ENCODE data around the gene TMEM273. TPM values are rescaled to one million over a fixed set of nuclear protein-coding genes. Genes with fewer than 3 reads are reported as not detected.
A peak's percentile ranks its signal among the peaks of the same experiment; 100 is the strongest.

The TMEM273 gene
- polyA plus RNA-seq, 6 donors from 2014 or later: 1.2 to 7.1 (median 2.6) TPM

GRCh38 chr10:49117376-49118070, 70.7 kb downstream of the TMEM273 start:
- Mint-ChIP-seq H3K9me3 (peaks cover 0 to 4% (median 0%) of the 10 kb centered on the region in 7 donors), H3K4me3 (no peak overlapping the region)

GRCh38 chr10:49116509-49117375, 71.4 kb downstream of the TMEM273 start:
- Mint-ChIP-seq H3K36me3 (no peaks in the 10 kb centered on the region), H3K4me1 (peaks cover 0 to 5% (median 0%) of the 10 kb centered on the region in 3 donors), H3K27me3 (peaks cover 27 to 40% (median 36%) of the 10 kb centered on the region in 3 donors), H3K4me3 (peak overlapping the region in 1 of 8 donors; percentile 51), H3K27ac (no peak overlapping the region), H3K9me3 (peaks cover 0 to 2% (median 0%) of the 10 kb centered on the region in 7 donors)
- DNase-seq (no peak), ATAC-seq (ENCODE audit: low read depth in 2 of 2) (no peak)

More at GRCh38 chr10:49117376-49118070, 70.7 kb downstream of the TMEM273 start:
- Mint-ChIP-seq H3K27ac (peak overlapping the region in 1 of 6 donors; percentile 7), H3K27me3 (peaks cover 30 to 40% (median 36%) of the 10 kb centered on the region in 3 donors), H3K36me3 (no peaks in the 10 kb centered on the region), H3K4me1 (peaks cover 0 to 5% (median 0%) of the 10 kb centered on the region in 3 donors)
- ATAC-seq (ENCODE audit: low read depth in 2 of 2) (no peak), DNase-seq (no peak)

GRCh38 chr10:49115796-49116508, 72.2 kb downstream of the TMEM273 start:
- Mint-ChIP-seq H3K27ac (no peak overlapping the region), H3K4me3 (peak overlapping the region in 4 of 8 donors; percentile 30 to 64 (median 52)), H3K36me3 (no peaks in the 10 kb centered on the region), H3K9me3 (no peaks in the 10 kb centered on the region), H3K4me1 (peaks cover 0 to 5% (median 0%) of the 10 kb centered on the region in 3 donors), H3K27me3 (peaks cover 23 to 38% (median 36%) of the 10 kb centered on the region in 3 donors)
- no peak for DNase-seq
- ATAC-seq (ENCODE audit: low read depth in 2 of 2): no peak

- no peak for DNase-seq
- peaks cover 23 to 38% (median 36%) of the 10 kb centered on the region in 3 donors for H3K27me3 Mint-ChIP-seq
Measured at GRCh38 chr10:49115015-49115795, 73.0 kb downstream of the TMEM273 start, which contains the start of gene VSTM4. Gene VSTM4 (minus strand): TSS chr10:49115522. CDS start chr10:49115485, 37 bp downstream.

GRCh38 chr10:49114718-49115014, 73.5 kb downstream of the TMEM273 start:
- no peaks in the 10 kb centered on the region for H3K9me3 Mint-ChIP-seq
- H3K4me3 Mint-ChIP-seq: peak overlapping the region in 6 of 8 donors; percentile 5 to 80 (median 56)
- H3K27ac Mint-ChIP-seq: no peak overlapping the region
- no peak for ATAC-seq (ENCODE audit: low read depth in 2 of 2)
- peaks cover 0 to 5% (median 0%) of the 10 kb centered on the region in 3 donors for H3K4me1 Mint-ChIP-seq
- H3K36me3 Mint-ChIP-seq: no peaks in the 10 kb centered on the region
- H3K27me3 Mint-ChIP-seq: peaks cover 23 to 43% (median 36%) of the 10 kb centered on the region in 3 donors
- no peak for DNase-seq

More at GRCh38 chr10:49115015-49115795, 73.0 kb downstream of the TMEM273 start, which contains the start of gene VSTM4:
- Mint-ChIP-seq H3K27ac (no peak within 1 kb of the TSS), H3K4me1 (peaks cover 0 to 5% (median 0%) of the 10 kb centered on the region in 3 donors), H3K9me3 (no peaks in the 10 kb centered on the region), H3K36me3 (no peaks in the 10 kb centered on the region), H3K4me3 (peak within 1 kb of the TSS in 7 of 8 donors; percentile 5 to 80 (median 59))
- ATAC-seq (ENCODE audit: low read depth in 2 of 2): peak; percentile 39 to 41

GRCh38 chr10:49113741-49114141, 74.5 kb downstream of the TMEM273 start:
- Mint-ChIP-seq H3K27me3 (peaks cover 23 to 43% (median 33%) of the 10 kb centered on the region in 3 donors), H3K4me3 (peak overlapping the region in 2 of 8 donors; percentile 10 to 37), H3K27ac (no peak overlapping the region), H3K9me3 (no peaks in the 10 kb centered on the region), H3K36me3 (no peaks in the 10 kb centered on the region), H3K4me1 (peaks cover 0 to 5% (median 0%) of the 10 kb centered on the region in 3 donors)
- DNase-seq: no peak
- ATAC-seq (ENCODE audit: low read depth in 2 of 2): no peak

GRCh38 chr10:49112851-49113250, 75.3 kb downstream of the TMEM273 start:
- peaks cover 15 to 36% (median 28%) of the 10 kb centered on the region in 3 donors for H3K27me3 Mint-ChIP-seq
- no peak overlapping the region for H3K27ac Mint-ChIP-seq
- H3K4me3 Mint-ChIP-seq: no peak overlapping the region
- DNase-seq (no peak), ATAC-seq (ENCODE audit: low read depth in 2 of 2) (no peak)
- no peaks in the 10 kb centered on the region for H3K9me3 Mint-ChIP-seq
- H3K4me1 Mint-ChIP-seq: peaks cover 0 to 5% (median 0%) of the 10 kb centered on the region in 3 donors
- H3K36me3 Mint-ChIP-seq: no peaks in the 10 kb centered on the region

GRCh38 chr10:49112098-49112497, 76.1 kb downstream of the TMEM273 start:
- no peaks in the 10 kb centered on the region for H3K36me3 Mint-ChIP-seq
- no peak for DNase-seq
- H3K9me3 Mint-ChIP-seq: no peaks in the 10 kb centered on the region
- H3K4me1 Mint-ChIP-seq: peaks cover 0 to 5% (median 0%) of the 10 kb centered on the region in 3 donors
- H3K4me3 Mint-ChIP-seq: no peak overlapping the region
- no peak for ATAC-seq (ENCODE audit: low read depth in 2 of 2)
- H3K27ac Mint-ChIP-seq: peak overlapping the region in 1 of 6 donors; percentile 60
- H3K27me3 Mint-ChIP-seq: peaks cover 15 to 36% (median 23%) of the 10 kb centered on the region in 3 donors

GRCh38 chr10:49111320-49111698, 76.9 kb downstream of the TMEM273 start:
- H3K9me3 Mint-ChIP-seq: no peaks in the 10 kb centered on the region
- no peaks in the 10 kb centered on the region for H3K36me3 Mint-ChIP-seq
- peaks cover 0 to 5% (median 0%) of the 10 kb centered on the region in 3 donors for H3K4me1 Mint-ChIP-seq
- no peak for DNase-seq
- H3K27me3 Mint-ChIP-seq: peaks cover 11 to 33% (median 23%) of the 10 kb centered on the region in 3 donors
- no peak for ATAC-seq (ENCODE audit: low read depth in 2 of 2)
- H3K4me3 Mint-ChIP-seq: no peak overlapping the region
- no peak overlapping the region for H3K27ac Mint-ChIP-seq

GRCh38 chr10:49110684-49111319, 77.4 kb downstream of the TMEM273 start:
- DNase-seq (no peak), ATAC-seq (ENCODE audit: low read depth in 2 of 2) (no peak)
- Mint-ChIP-seq H3K27ac (peak overlapping the region in 1 of 6 donors; percentile 21), H3K4me1 (peaks cover 0 to 5% (median 0%) of the 10 kb centered on the region in 3 donors), H3K27me3 (peaks cover 6 to 27% (median 18%) of the 10 kb centered on the region in 3 donors), H3K36me3 (no peaks in the 10 kb centered on the region), H3K9me3 (no peaks in the 10 kb centered on the region), H3K4me3 (no peak overlapping the region)

GRCh38 chr10:49109669-49110340, 78.4 kb downstream of the TMEM273 start:
- ATAC-seq (ENCODE audit: low read depth in 2 of 2) (no peak), DNase-seq (no peak)
- H3K9me3 Mint-ChIP-seq: no peaks in the 10 kb centered on the region
- peaks cover 12 to 32% (median 19%) of the 10 kb centered on the region in 3 donors for H3K27me3 Mint-ChIP-seq
- no peak overlapping the region for H3K4me3 Mint-ChIP-seq
- H3K27ac Mint-ChIP-seq: no peak overlapping the region
- H3K4me1 Mint-ChIP-seq: peaks cover 0 to 4% (median 2%) of the 10 kb centered on the region in 3 donors
- no peaks in the 10 kb centered on the region for H3K36me3 Mint-ChIP-seq
